IgD-negative memory B cell (primary cell): ENCODE results near the gene COL24A1. TPM values are rescaled to one million over a fixed set of nuclear protein-coding genes. Genes with fewer than 3 reads are reported as not detected.
A peak's percentile ranks its signal among the peaks of the same experiment; 100 is the strongest.
"Not testable (repeated sequence)": the region's sequence is repeated elsewhere in the genome, so short reads cannot be mapped to it uniquely, and the experiment has no call there.

Experiments used
- H3K27ac Mint-ChIP-seq, 3 donors: one replicate each; pipeline ENCODE4 v1.8.0; 2020 to 2022; ENCODE audit warnings: mild to moderate bottlenecking in 3 of 3, mixed read lengths in 3 of 3, moderate library complexity in 1 of 3
- H3K27me3 Mint-ChIP-seq: one replicate; pipeline ENCODE4 v1.8.0; 2021; ENCODE audit warnings: mixed read lengths
- H3K36me3 Mint-ChIP-seq: one replicate; pipeline ENCODE4 v1.8.0; 2020; ENCODE audit warnings: mild to moderate bottlenecking, mixed read lengths
- H3K4me1 Mint-ChIP-seq, 3 donors: one replicate each; pipeline ENCODE4 v1.8.0; 2020 to 2022; ENCODE audit warnings: mixed read lengths in 3 of 3, mild to moderate bottlenecking in 1 of 3
- H3K4me3 Mint-ChIP-seq, 4 donors: one replicate each; pipeline ENCODE4 v1.8.0; 2020 to 2022; ENCODE audit warnings: mild to moderate bottlenecking in 4 of 4, mixed read lengths in 4 of 4, moderate library complexity in 3 of 4
- H3K9me3 Mint-ChIP-seq, 3 donors: one replicate each; pipeline ENCODE4 v1.8.0; 2020 to 2021; ENCODE audit warnings: mixed read lengths in 3 of 3, mild to moderate bottlenecking in 1 of 3
- polyA plus RNA-seq: library from polyadenylated mRNA; unstranded; fragments of 300-500 nt; fragmentation: Illumina TruSeq; gene quantifications from one replicate; pipeline ENCODE4 v1.2.3, GENCODE V29; 2021

The COL24A1 gene
- polyA plus RNA-seq, 1 donor from 2014 or later: not detected

GRCh38 chr1:86015375-86015774 lies 141.2 kb downstream of the COL24A1 start:
- Mint-ChIP-seq H3K27me3 (no peaks in the 10 kb centered on the region), H3K9me3 (no peaks in the 10 kb centered on the region), H3K4me1 (peaks cover 0 to 2% (median 0%) of the 10 kb centered on the region in 3 donors), H3K4me3 (no peak overlapping the region), H3K27ac (no peak overlapping the region), H3K36me3 (no peaks in the 10 kb centered on the region)

- H3K36me3 Mint-ChIP-seq: no peaks in the 10 kb centered on the region
- H3K27ac Mint-ChIP-seq: no peak overlapping the region
- H3K4me1 Mint-ChIP-seq: no peaks in the 10 kb centered on the region
- peaks cover 2% of the 10 kb centered on the region for H3K27me3 Mint-ChIP-seq
- H3K9me3 Mint-ChIP-seq: peaks cover 1 to 13% (median 1%) of the 10 kb centered on the region in 3 donors
- no peak overlapping the region for H3K4me3 Mint-ChIP-seq
Measured at GRCh38 chr1:86000601-86001000, 156.0 kb downstream of the COL24A1 start.

- Mint-ChIP-seq H3K4me3 (no peak overlapping the region), H3K36me3 (no peaks in the 10 kb centered on the region), H3K27ac (no peak overlapping the region), H3K9me3 (peaks cover 0 to under 1% (median 0%) of the 10 kb centered on the region in 3 donors), H3K4me1 (no peaks in the 10 kb centered on the region), H3K27me3 (peaks cover 2% of the 10 kb centered on the region)
Measured at GRCh38 chr1:85998105-85998855, 158.3 kb downstream of the COL24A1 start.

- H3K36me3 Mint-ChIP-seq: no peaks in the 10 kb centered on the region
- peaks cover 0 to 2% (median 0%) of the 10 kb centered on the region in 3 donors for H3K4me1 Mint-ChIP-seq
- H3K9me3 Mint-ChIP-seq: peaks cover 0 to 4% (median 0%) of the 10 kb centered on the region in 3 donors
- H3K4me3 Mint-ChIP-seq: no peak overlapping the region
- no peaks in the 10 kb centered on the region for H3K27me3 Mint-ChIP-seq
- H3K27ac Mint-ChIP-seq: no peak overlapping the region
Measured at GRCh38 chr1:85992791-85993190, 163.8 kb downstream of the COL24A1 start.

- peaks cover 0 to 4% (median 0%) of the 10 kb centered on the region in 3 donors for H3K9me3 Mint-ChIP-seq
- H3K27ac Mint-ChIP-seq: no peak overlapping the region
- peaks cover 0 to 2% (median 0%) of the 10 kb centered on the region in 3 donors for H3K4me1 Mint-ChIP-seq
- H3K4me3 Mint-ChIP-seq: no peak overlapping the region
- H3K36me3 Mint-ChIP-seq: no peaks in the 10 kb centered on the region
- H3K27me3 Mint-ChIP-seq: no peaks in the 10 kb centered on the region
Measured at GRCh38 chr1:85991261-85991660, 165.3 kb downstream of the COL24A1 start.

GRCh38 chr1:85984636-85985035 lies 171.9 kb downstream of the COL24A1 start:
- Mint-ChIP-seq H3K27me3 (no peaks in the 10 kb centered on the region), H3K36me3 (no peaks in the 10 kb centered on the region), H3K4me1 (no peaks in the 10 kb centered on the region), H3K9me3 (peaks cover 0 to 8% (median 4%) of the 10 kb centered on the region in 3 donors), H3K4me3 (peak overlapping the region in 1 of 4 donors; percentile 1), H3K27ac (no peak overlapping the region)

- H3K27me3 Mint-ChIP-seq: no peaks in the 10 kb centered on the region
- no peaks in the 10 kb centered on the region for H3K4me1 Mint-ChIP-seq
- H3K27ac Mint-ChIP-seq: no peak overlapping the region
- no peaks in the 10 kb centered on the region for H3K36me3 Mint-ChIP-seq
- peaks cover 4 to 7% (median 7%) of the 10 kb centered on the region in 3 donors for H3K9me3 Mint-ChIP-seq
- no peak overlapping the region for H3K4me3 Mint-ChIP-seq
Measured at GRCh38 chr1:85983316-85983715, 173.3 kb downstream of the COL24A1 start.

- H3K27ac Mint-ChIP-seq: no peak overlapping the region
- peaks cover 9 to 15% (median 13%) of the 10 kb centered on the region in 3 donors for H3K9me3 Mint-ChIP-seq
- H3K4me1 Mint-ChIP-seq: no peaks in the 10 kb centered on the region
- no peaks in the 10 kb centered on the region for H3K36me3 Mint-ChIP-seq
- no peak overlapping the region for H3K4me3 Mint-ChIP-seq
- H3K27me3 Mint-ChIP-seq: no peaks in the 10 kb centered on the region
Measured at GRCh38 chr1:85976516-85977205, 179.9 kb downstream of the COL24A1 start.

- Mint-ChIP-seq H3K9me3 (peaks cover 9 to 15% (median 13%) of the 10 kb centered on the region in 3 donors), H3K4me1 (no peaks in the 10 kb centered on the region), H3K36me3 (no peaks in the 10 kb centered on the region), H3K27me3 (no peaks in the 10 kb centered on the region), H3K27ac (no peak overlapping the region), H3K4me3 (no peak overlapping the region)
Measured at GRCh38 chr1:85975912-85976371, 180.6 kb downstream of the COL24A1 start.

GRCh38 chr1:85962457-85962856 lies 194.1 kb downstream of the COL24A1 start:
- no peaks in the 10 kb centered on the region for H3K4me1 Mint-ChIP-seq
- peaks cover 0 to 2% (median 0%) of the 10 kb centered on the region in 3 donors for H3K9me3 Mint-ChIP-seq
- no peak overlapping the region for H3K27ac Mint-ChIP-seq
- H3K27me3 Mint-ChIP-seq: no peaks in the 10 kb centered on the region
- H3K36me3 Mint-ChIP-seq: no peaks in the 10 kb centered on the region
- H3K4me3 Mint-ChIP-seq: no peak overlapping the region

GRCh38 chr1:85957760-85958159 lies 198.8 kb downstream of the COL24A1 start:
- Mint-ChIP-seq H3K27ac (no peak overlapping the region), H3K9me3 (peaks cover 0 to 7% (median 4%) of the 10 kb centered on the region in 3 donors), H3K36me3 (no peaks in the 10 kb centered on the region), H3K4me1 (no peaks in the 10 kb centered on the region), H3K4me3 (no peak overlapping the region), H3K27me3 (no peaks in the 10 kb centered on the region)

GRCh38 chr1:85955218-85955617 lies 201.4 kb downstream of the COL24A1 start:
- H3K4me1 Mint-ChIP-seq, H3K9me3 Mint-ChIP-seq, H3K27ac Mint-ChIP-seq, H3K4me3 Mint-ChIP-seq, H3K27me3 Mint-ChIP-seq, H3K36me3 Mint-ChIP-seq: not testable (repeated sequence)

- H3K4me3 Mint-ChIP-seq: no peak overlapping the region
- H3K36me3 Mint-ChIP-seq: no peaks in the 10 kb centered on the region
- no peaks in the 10 kb centered on the region for H3K4me1 Mint-ChIP-seq
- H3K27me3 Mint-ChIP-seq: no peaks in the 10 kb centered on the region
- peaks cover 1 to 5% (median 4%) of the 10 kb centered on the region in 3 donors for H3K9me3 Mint-ChIP-seq
- H3K27ac Mint-ChIP-seq: no peak overlapping the region
Measured at GRCh38 chr1:85952460-85952859, 204.1 kb downstream of the COL24A1 start.

- Mint-ChIP-seq H3K27ac (no peak overlapping the region), H3K9me3 (peaks cover 0 to 1% (median 0%) of the 10 kb centered on the region in 3 donors), H3K36me3 (no peaks in the 10 kb centered on the region), H3K27me3 (no peaks in the 10 kb centered on the region), H3K4me3 (no peak overlapping the region), H3K4me1 (no peaks in the 10 kb centered on the region)
Measured at GRCh38 chr1:85947186-85947585, 209.4 kb downstream of the COL24A1 start.

- no peak overlapping the region for H3K4me3 Mint-ChIP-seq
- no peak overlapping the region for H3K27ac Mint-ChIP-seq
- H3K36me3 Mint-ChIP-seq: no peaks in the 10 kb centered on the region
- peaks cover 0 to 1% (median 0%) of the 10 kb centered on the region in 3 donors for H3K9me3 Mint-ChIP-seq
- H3K27me3 Mint-ChIP-seq: no peaks in the 10 kb centered on the region
- no peaks in the 10 kb centered on the region for H3K4me1 Mint-ChIP-seq
Measured at GRCh38 chr1:85943945-85944344, 212.6 kb downstream of the COL24A1 start.
